K562 (cell line): ENCODE results near the gene CCR5AS.

Source experiments
- ARNT ChIP-seq, 2 experiments: fragments of 450-650 bp; IDR thresholded peaks; 2 replicates each; pipeline ENCODE4 v1.6.1; 2016; ENCODE audit warnings: mild to moderate bottlenecking in 1 of 2
- BCL6 ChIP-seq: fragments of 250-450 bp; sonication (Bioruptor Pico); IDR thresholded peaks from 2 replicates; pipeline ENCODE4 v1.4.0; 2020
- ERF ChIP-seq: fragments of 450-650 bp; formaldehyde crosslinking; IDR thresholded peaks from 2 replicates; pipeline ENCODE4 v1.4.0; 2020; ENCODE audit warnings: mild to moderate bottlenecking, mixed read lengths
- FOXA3 ChIP-seq, 2 experiments: fragments of 450-650 bp in 1 of 2; sonication (generic) in 1 of 2; formaldehyde crosslinking; IDR thresholded peaks in 1 of 2; conservative IDR thresholded peaks in 1 of 2; 2 replicates each; pipeline versions ENCODE4 v1.4.0 to v1.8.0; 2020 to 2022; ENCODE audit warnings: mild to moderate bottlenecking in 2 of 2, missing genetic modification reagents in 1 of 2
- KLF16 ChIP-seq: IDR thresholded peaks from 2 replicates; pipeline ENCODE4 v1.6.1; 2016; ENCODE audit warnings: antibody characterized with exemption
- KLF6 ChIP-seq: fragments of 250-450 bp; sonication (Bioruptor Pico); IDR thresholded peaks from 2 replicates; pipeline ENCODE4 v1.4.0; 2020; ENCODE audit warnings: mild to moderate bottlenecking, moderate library complexity, borderline replicate concordance
- MCM2 ChIP-seq: fragments of 450-650 bp; IDR thresholded peaks from 2 replicates; pipeline ENCODE4 v1.6.1; 2017; ENCODE audit warnings: low read depth, mild to moderate bottlenecking
- NCOA4 ChIP-seq: fragments of 450-650 bp; IDR thresholded peaks from 2 replicates; pipeline ENCODE4 v1.6.1; 2018; ENCODE audit warnings: mild to moderate bottlenecking; ENCODE audit not compliant: partially characterized antibody
- NR2C2 ChIP-seq, 2 experiments: fragments of 200-800 bp in 1 of 2; sonication (Bioruptor generic) in 1 of 2; sonication (generic) in 1 of 2; formaldehyde crosslinking in 1 of 2; IDR thresholded peaks; 2 replicates each; pipeline versions ENCODE4 v1.6.1 to v1.8.0; 2016 to 2022; ENCODE audit warnings: mild to moderate bottlenecking in 1 of 2, missing compliant biosample characterization in 1 of 2, missing genetic modification characterization in 1 of 2, missing genetic modification reagents in 1 of 2
- PCBP1 ChIP-seq: fragments of 200-400 bp; formaldehyde crosslinking; IDR thresholded peaks from 2 replicates; pipeline ENCODE4 v1.6.1; 2018; ENCODE audit warnings: mild to moderate bottlenecking, low read depth, low read length; ENCODE audit not compliant: poor library complexity, severe bottlenecking
- PML ChIP-seq: IDR thresholded peaks from 2 replicates; pipeline ENCODE4 v1.6.1; 2012; ENCODE audit warnings: low read length, inconsistent platforms
- SIRT6 ChIP-seq: IDR thresholded peaks from one replicate; pipeline ENCODE4 v1.6.1; 2012; ENCODE audit warnings: low read depth, mild to moderate bottlenecking, control low read depth, inconsistent platforms, low read length, moderate library complexity
- SMARCA4 ChIP-seq: fragments of 450-650 bp; IDR thresholded peaks from 2 replicates; pipeline ENCODE4 v1.6.1; 2016
- SMARCA5 ChIP-seq: fragments of 450-650 bp; IDR thresholded peaks from 2 replicates; pipeline ENCODE4 v1.6.1; 2016
- STAG1 ChIP-seq: sonication (generic); formaldehyde crosslinking; IDR thresholded peaks from 2 replicates; pipeline ENCODE4 v1.5.0; 2020; ENCODE audit warnings: missing genetic modification reagents, borderline replicate concordance
- ZNF134 ChIP-seq: fragments of 250-450 bp; sonication (Bioruptor Pico); conservative IDR thresholded peaks from 2 replicates; pipeline ENCODE4 v1.4.0; 2020
- ZNF384 ChIP-seq: IDR thresholded peaks from 2 replicates; pipeline ENCODE4 v1.6.1; 2012; ENCODE audit warnings: low read depth, low read length, improper control_type of control experiment
- TF ChIP-seq, protein P1 (sequence below): fragments of 450-650 bp; IDR thresholded peaks from 2 replicates; pipeline ENCODE4 v1.6.1; 2016; ENCODE audit warnings: borderline replicate concordance
- TF ChIP-seq, protein P2 (sequence below): sonication (generic); formaldehyde crosslinking; IDR thresholded peaks from 2 replicates; pipeline ENCODE4 v1.8.0; 2022; ENCODE audit warnings: mild to moderate bottlenecking, missing genetic modification reagents
- TF ChIP-seq, protein P3 (sequence below): sonication (generic); formaldehyde crosslinking; IDR thresholded peaks from 2 replicates; pipeline ENCODE4 v1.8.1; 2023; ENCODE audit warnings: mild to moderate bottlenecking, missing genetic modification reagents, moderate library complexity
- TF ChIP-seq, protein P4 (sequence below): sonication (generic); formaldehyde crosslinking; IDR thresholded peaks from 2 replicates; pipeline ENCODE4 v1.8.1; 2022; ENCODE audit warnings: missing genetic modification reagents

CCR5AS gene

DNA sequence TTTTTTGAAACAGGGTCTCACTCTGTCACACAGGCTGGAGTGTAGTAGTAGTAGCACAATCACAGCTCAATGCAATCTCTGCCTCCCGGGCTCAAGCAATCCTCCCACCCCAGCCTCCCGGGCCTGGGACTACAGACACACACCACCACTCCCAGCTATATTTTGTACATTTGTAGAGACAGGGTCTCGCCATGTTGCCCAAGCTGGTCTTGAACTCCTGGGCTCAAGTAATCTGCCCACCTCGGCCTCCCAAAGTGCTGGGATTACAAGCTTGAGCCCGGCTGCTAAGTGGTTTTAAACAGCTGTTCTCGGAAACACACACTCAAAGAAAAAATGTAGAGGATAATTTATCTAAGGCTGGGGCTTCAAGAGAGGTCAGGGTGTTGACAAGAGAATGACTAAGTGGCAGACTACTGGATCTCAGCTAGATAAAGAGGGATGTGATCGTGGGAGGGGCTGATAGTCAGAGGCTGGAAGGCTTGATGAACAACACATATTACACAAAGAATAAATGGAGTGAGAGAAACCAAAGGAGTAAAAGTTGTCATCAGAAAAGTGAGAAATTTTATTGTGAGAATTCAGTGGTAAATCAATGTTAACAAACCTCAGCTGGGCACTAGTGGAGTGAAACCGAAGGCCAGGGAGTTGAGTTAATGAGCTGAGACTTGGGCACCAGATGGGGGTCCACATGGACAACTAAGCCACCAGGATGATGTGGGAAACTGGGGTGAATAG, 6.7 kb downstream of the CCR5AS start (continued):
- TF ChIP-seq SMARCA4 (peak; percentile 96), SMARCA5 (peak; percentile 10; the same call in 1 of the 2 replicates), NR2C2 (CRISPR knock-in tag; IDR thresholded peaks at IDR 0.05) (no peak), NR2C2 (tag; IDR thresholded peaks at IDR 0.05) (peak; percentile 80), MCM2 (no peak), KLF16 (peak; percentile 80), BCL6 (CRISPR knock-in tag) (no peak), ZNF384 (peak; percentile 70), ERF (0 out of 2 replicates have a peak, but pooled peaks have one; percentile 29), ZNF134 (CRISPR knock-in tag) (peak; percentile 50; the same call in 1 of the 2 replicates), PCBP1 (no peak), KLF6 (CRISPR knock-in tag) (0 out of 2 replicates have a peak, but pooled peaks have one; percentile 2), NCOA4 (no peak), SIRT6 (no peak), FOXA3 (CRISPR knock-in tag; conservative IDR thresholded peaks at IDR 0.05 in 1 of 2, IDR thresholded peaks at IDR 0.05 in 1 of 2) (peak in 1 of 2 experiments; percentile 38; a peak in 1 of 4 replicates), ARNT (IDR thresholded peaks at IDR 0.05) (peak in 1 of 2 experiments; percentile 90; a peak in 3 of 4 replicates), STAG1 (CRISPR knock-in tag) (no peak), PML (peak; percentile 74; the same call in 1 of the 2 replicates)
- TF ChIP-seq, protein P1, sequence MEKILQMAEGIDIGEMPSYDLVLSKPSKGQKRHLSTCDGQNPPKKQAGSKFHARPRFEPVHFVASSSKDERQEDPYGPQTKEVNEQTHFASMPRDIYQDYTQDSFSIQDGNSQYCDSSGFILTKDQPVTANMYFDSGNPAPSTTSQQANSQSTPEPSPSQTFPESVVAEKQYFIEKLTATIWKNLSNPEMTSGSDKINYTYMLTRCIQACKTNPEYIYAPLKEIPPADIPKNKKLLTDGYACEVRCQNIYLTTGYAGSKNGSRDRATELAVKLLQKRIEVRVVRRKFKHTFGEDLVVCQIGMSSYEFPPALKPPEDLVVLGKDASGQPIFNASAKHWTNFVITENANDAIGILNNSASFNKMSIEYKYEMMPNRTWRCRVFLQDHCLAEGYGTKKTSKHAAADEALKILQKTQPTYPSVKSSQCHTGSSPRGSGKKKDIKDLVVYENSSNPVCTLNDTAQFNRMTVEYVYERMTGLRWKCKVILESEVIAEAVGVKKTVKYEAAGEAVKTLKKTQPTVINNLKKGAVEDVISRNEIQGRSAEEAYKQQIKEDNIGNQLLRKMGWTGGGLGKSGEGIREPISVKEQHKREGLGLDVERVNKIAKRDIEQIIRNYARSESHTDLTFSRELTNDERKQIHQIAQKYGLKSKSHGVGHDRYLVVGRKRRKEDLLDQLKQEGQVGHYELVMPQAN, result no peak
- TF ChIP-seq, protein P2, sequence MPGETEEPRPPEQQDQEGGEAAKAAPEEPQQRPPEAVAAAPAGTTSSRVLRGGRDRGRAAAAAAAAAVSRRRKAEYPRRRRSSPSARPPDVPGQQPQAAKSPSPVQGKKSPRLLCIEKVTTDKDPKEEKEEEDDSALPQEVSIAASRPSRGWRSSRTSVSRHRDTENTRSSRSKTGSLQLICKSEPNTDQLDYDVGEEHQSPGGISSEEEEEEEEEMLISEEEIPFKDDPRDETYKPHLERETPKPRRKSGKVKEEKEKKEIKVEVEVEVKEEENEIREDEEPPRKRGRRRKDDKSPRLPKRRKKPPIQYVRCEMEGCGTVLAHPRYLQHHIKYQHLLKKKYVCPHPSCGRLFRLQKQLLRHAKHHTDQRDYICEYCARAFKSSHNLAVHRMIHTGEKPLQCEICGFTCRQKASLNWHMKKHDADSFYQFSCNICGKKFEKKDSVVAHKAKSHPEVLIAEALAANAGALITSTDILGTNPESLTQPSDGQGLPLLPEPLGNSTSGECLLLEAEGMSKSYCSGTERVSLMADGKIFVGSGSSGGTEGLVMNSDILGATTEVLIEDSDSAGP (CRISPR knock-in tag), result no peak
- TF ChIP-seq, protein P3, sequence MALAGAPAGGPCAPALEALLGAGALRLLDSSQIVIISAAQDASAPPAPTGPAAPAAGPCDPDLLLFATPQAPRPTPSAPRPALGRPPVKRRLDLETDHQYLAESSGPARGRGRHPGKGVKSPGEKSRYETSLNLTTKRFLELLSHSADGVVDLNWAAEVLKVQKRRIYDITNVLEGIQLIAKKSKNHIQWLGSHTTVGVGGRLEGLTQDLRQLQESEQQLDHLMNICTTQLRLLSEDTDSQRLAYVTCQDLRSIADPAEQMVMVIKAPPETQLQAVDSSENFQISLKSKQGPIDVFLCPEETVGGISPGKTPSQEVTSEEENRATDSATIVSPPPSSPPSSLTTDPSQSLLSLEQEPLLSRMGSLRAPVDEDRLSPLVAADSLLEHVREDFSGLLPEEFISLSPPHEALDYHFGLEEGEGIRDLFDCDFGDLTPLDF (CRISPR knock-in tag), result no peak
- TF ChIP-seq, protein P4, sequence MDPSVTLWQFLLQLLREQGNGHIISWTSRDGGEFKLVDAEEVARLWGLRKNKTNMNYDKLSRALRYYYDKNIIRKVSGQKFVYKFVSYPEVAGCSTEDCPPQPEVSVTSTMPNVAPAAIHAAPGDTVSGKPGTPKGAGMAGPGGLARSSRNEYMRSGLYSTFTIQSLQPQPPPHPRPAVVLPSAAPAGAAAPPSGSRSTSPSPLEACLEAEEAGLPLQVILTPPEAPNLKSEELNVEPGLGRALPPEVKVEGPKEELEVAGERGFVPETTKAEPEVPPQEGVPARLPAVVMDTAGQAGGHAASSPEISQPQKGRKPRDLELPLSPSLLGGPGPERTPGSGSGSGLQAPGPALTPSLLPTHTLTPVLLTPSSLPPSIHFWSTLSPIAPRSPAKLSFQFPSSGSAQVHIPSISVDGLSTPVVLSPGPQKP, result no peak
